ENCODE results near the gene RPL28.

RPL28 gene

GRCh38 chr19:55385724-55386492 lies at the start of gene RPL28:
Gene RPL28, plus strand, starts transcription at chr19:55385932. Its CDS starts 426 bp downstream, at chr19:55386358.
- H3K4me3 ChIP-seq (ENCODE audit: low read depth, low read length), result peak within 1 kb of the TSS; percentile 89
- DNase-seq (ENCODE audit: low read depth), result peak; percentile 92
- no peak for TF ChIP-seq CTCF (IDR thresholded peaks at IDR 0.05; ENCODE audit: control insufficient read depth, extremely low read depth, insufficient read depth)

GRCh38 chr19:55336101-55336500 lies 49.6 kb upstream of the RPL28 start:
- DNase-seq (ENCODE audit: low read depth), result no peak
- no peak overlapping the region for H3K4me3 ChIP-seq (ENCODE audit: low read depth, low read length)
- no peak for TF ChIP-seq CTCF (IDR thresholded peaks at IDR 0.05; ENCODE audit: control insufficient read depth, extremely low read depth, insufficient read depth)

GRCh38 chr19:55339105-55339888 lies 46.4 kb upstream of the RPL28 start, which contains the start of gene KMT5C:
Gene KMT5C, plus strand, starts transcription at chr19:55339876. Its CDS starts 2,061 bp downstream, at chr19:55341937.
- no peak for TF ChIP-seq CTCF (IDR thresholded peaks at IDR 0.05; ENCODE audit: control insufficient read depth, extremely low read depth, insufficient read depth)
- DNase-seq (ENCODE audit: low read depth), result peak; percentile 100
- H3K4me3 ChIP-seq (ENCODE audit: low read depth, low read length), result peak within 1 kb of the TSS; percentile 97

GRCh38 chr19:55339889-55340783 lies 45.6 kb upstream of the RPL28 start:
- no peak for TF ChIP-seq CTCF (IDR thresholded peaks at IDR 0.05; ENCODE audit: control insufficient read depth, extremely low read depth, insufficient read depth)
- H3K4me3 ChIP-seq (ENCODE audit: low read depth, low read length), result peak overlapping the region; percentile 97
- DNase-seq (ENCODE audit: low read depth), result no peak

- TF ChIP-seq CTCF (IDR thresholded peaks at IDR 0.05; ENCODE audit: control insufficient read depth, extremely low read depth, insufficient read depth), result peak; percentile 20; the same call in 1 of the 2 replicates
- DNase-seq (ENCODE audit: low read depth), result no peak
- peak overlapping the region; percentile 97 for H3K4me3 ChIP-seq (ENCODE audit: low read depth, low read length)
These were observed 45.0 kb upstream of the RPL28 start for GRCh38 chr19:55340784-55341147.

GRCh38 chr19:55341171-55341588 lies 44.6 kb upstream of the RPL28 start:
- peak; percentile 17 for DNase-seq (ENCODE audit: low read depth)
- peak overlapping the region; percentile 97 for H3K4me3 ChIP-seq (ENCODE audit: low read depth, low read length)
- TF ChIP-seq CTCF (IDR thresholded peaks at IDR 0.05; ENCODE audit: control insufficient read depth, extremely low read depth, insufficient read depth), result no peak
